Glutamatergic neuron (in vitro differentiated cells): Measurements from ENCODE around the gene INO80D. TPM values are rescaled to one million over a fixed set of nuclear protein-coding genes. Genes with fewer than 3 reads are reported as not detected.
"Not testable (repeated sequence)": the region's sequence is repeated elsewhere in the genome, so short reads cannot be mapped to it uniquely, and the experiment has no call there.

Source experiments
- DNase-seq: peaks from one replicate; pipeline ENCODE4 v3.0.0; 2022
- H3K27ac Mint-ChIP-seq: one replicate; pipeline ENCODE4 v1.8.0; 2020; ENCODE audit warnings: mild to moderate bottlenecking, mixed read lengths, inconsistent platforms; ENCODE audit not compliant: unreplicated experiment
- H3K27me3 Mint-ChIP-seq: one replicate; pipeline ENCODE4 v1.8.0; 2020; ENCODE audit warnings: mild to moderate bottlenecking, moderate library complexity, mixed read lengths, inconsistent platforms; ENCODE audit not compliant: unreplicated experiment
- H3K36me3 Mint-ChIP-seq: one replicate; pipeline ENCODE4 v1.8.0; 2020; ENCODE audit warnings: mild to moderate bottlenecking, mixed read lengths, inconsistent platforms; ENCODE audit not compliant: unreplicated experiment
- H3K4me1 Mint-ChIP-seq: one replicate; pipeline ENCODE4 v1.8.0; 2020; ENCODE audit warnings: mild to moderate bottlenecking, low read depth, mixed read lengths, inconsistent platforms; ENCODE audit not compliant: unreplicated experiment
- H3K4me3 Mint-ChIP-seq: one replicate; pipeline ENCODE4 v1.8.0; 2020; ENCODE audit warnings: mild to moderate bottlenecking, mixed read lengths, inconsistent platforms; ENCODE audit not compliant: unreplicated experiment
- H3K9me3 Mint-ChIP-seq: one replicate; pipeline ENCODE4 v1.8.0; 2020; ENCODE audit warnings: mild to moderate bottlenecking, moderate library complexity, mixed read lengths, inconsistent platforms; ENCODE audit not compliant: unreplicated experiment
- total RNA-seq: library from RNA; stranded (reverse); fragmentation: NEBNext Ultra II Directional; extraction: Animal tissue kit (Norgen Biotek cat#: 25700); gene quantifications from one replicate; pipeline ENCODE4 v1.2.1, GENCODE V29; 2021; ENCODE audit not compliant: unreplicated experiment
- TF ChIP-seq, protein P1 (sequence below): fragments of 200-600 bp; sonication (generic); IDR thresholded peaks from one replicate; pipeline ENCODE4 v1.5.0; 2021; ENCODE audit not compliant: partially characterized antibody, unreplicated experiment

The INO80D gene
- total RNA-seq, 1 donor from 2014 or later = 25.0 TPM

DNA sequence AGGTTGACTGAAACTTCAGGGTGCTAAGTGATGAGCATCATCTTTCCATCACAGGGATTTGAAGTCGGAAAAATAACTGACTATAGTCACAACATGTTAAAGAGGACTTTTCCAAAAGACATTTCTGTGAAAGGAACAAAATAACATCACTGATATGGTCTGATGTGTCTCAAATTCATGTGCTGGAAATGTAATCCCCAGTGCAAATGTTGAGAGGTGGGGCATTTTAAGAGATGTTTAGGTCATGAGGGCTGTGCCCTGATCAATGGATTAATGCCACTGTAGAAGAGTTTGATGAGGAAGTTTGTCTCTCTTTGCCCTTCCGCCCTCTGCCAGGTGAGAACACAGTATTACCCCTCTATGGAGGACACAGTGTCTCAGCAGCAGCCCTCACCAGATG lies 95.9 kb downstream of the INO80D start:
- TF ChIP-seq, protein P1, sequence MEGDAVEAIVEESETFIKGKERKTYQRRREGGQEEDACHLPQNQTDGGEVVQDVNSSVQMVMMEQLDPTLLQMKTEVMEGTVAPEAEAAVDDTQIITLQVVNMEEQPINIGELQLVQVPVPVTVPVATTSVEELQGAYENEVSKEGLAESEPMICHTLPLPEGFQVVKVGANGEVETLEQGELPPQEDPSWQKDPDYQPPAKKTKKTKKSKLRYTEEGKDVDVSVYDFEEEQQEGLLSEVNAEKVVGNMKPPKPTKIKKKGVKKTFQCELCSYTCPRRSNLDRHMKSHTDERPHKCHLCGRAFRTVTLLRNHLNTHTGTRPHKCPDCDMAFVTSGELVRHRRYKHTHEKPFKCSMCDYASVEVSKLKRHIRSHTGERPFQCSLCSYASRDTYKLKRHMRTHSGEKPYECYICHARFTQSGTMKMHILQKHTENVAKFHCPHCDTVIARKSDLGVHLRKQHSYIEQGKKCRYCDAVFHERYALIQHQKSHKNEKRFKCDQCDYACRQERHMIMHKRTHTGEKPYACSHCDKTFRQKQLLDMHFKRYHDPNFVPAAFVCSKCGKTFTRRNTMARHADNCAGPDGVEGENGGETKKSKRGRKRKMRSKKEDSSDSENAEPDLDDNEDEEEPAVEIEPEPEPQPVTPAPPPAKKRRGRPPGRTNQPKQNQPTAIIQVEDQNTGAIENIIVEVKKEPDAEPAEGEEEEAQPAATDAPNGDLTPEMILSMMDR = no peak
- DNase-seq = no peak
- no peaks in the 10 kb centered on the region for H3K27me3 Mint-ChIP-seq
- H3K4me3 Mint-ChIP-seq = no peak overlapping the region
- no peaks in the 10 kb centered on the region for H3K36me3 Mint-ChIP-seq
- H3K9me3 Mint-ChIP-seq = no peaks in the 10 kb centered on the region
- no peak overlapping the region for H3K27ac Mint-ChIP-seq
- H3K4me1 Mint-ChIP-seq = peaks cover 5% of the 10 kb centered on the region

DNA sequence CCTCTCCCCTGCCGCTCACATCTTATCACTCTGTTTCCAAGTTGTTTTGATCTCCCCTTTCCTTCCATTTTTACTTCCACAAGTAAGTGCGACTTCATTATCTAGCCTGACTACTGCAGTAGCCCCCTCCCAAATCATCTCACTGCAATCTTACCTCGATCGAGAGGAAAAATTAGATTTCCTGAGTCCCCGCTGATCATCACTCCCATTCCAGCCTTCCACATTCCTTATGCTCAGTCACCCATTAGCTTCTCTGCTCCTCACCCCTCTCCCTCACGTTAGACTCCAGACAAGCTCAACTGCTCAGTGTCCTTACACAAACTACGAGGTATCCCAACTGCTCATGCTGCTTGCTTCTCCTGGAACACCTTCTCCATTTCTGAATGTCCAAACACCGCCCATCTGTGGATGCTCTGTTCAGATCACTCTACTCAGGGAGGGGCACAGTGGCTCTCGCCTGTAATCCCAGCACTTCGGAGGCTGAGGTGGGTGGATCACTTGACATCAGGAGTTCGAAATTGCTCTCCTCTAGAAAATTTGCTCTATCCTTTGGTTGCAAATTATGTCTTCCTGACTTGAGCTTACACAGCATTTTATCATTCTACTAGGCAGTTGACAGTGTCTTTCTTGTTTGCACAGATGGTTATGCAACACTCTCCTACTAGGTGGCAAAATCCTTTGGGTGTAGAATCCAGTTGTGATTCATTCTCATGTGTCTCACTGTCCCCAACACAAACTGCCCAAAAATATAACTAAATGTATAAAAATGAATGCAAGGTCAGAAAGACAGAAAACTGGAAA lies 96.5 kb downstream of the INO80D start:
- DNase-seq = no peak
- no peaks in the 10 kb centered on the region for H3K27me3 Mint-ChIP-seq
- no peaks in the 10 kb centered on the region for H3K36me3 Mint-ChIP-seq
- H3K27ac Mint-ChIP-seq = no peak overlapping the region
- no peaks in the 10 kb centered on the region for H3K9me3 Mint-ChIP-seq
- peaks cover under 1% of the 10 kb centered on the region for H3K4me1 Mint-ChIP-seq
- H3K4me3 Mint-ChIP-seq = no peak overlapping the region
- TF ChIP-seq, protein P1 = no peak

DNA sequence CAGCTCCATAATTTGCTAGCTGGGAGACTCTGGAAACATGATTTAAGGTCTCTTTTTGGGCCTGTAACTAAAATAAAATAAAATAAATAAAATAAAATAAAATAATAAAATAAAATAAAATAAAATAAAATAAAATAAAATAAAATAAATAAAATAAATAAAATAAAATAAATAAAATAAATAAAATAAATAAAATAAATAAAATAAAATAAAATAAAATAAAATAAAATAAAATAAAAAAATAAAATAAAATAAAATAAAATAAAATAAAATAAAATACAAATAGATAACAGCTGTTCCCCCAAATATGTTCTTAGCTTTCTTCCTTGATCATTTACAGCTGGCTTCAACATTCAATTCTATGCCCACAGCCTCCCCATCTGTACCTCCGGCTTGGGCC lies 97.3 kb downstream of the INO80D start:
- H3K4me1 Mint-ChIP-seq, DNase-seq, H3K9me3 Mint-ChIP-seq, H3K27me3 Mint-ChIP-seq, H3K27ac Mint-ChIP-seq, H3K36me3 Mint-ChIP-seq, H3K4me3 Mint-ChIP-seq: not testable (repeated sequence)

DNA sequence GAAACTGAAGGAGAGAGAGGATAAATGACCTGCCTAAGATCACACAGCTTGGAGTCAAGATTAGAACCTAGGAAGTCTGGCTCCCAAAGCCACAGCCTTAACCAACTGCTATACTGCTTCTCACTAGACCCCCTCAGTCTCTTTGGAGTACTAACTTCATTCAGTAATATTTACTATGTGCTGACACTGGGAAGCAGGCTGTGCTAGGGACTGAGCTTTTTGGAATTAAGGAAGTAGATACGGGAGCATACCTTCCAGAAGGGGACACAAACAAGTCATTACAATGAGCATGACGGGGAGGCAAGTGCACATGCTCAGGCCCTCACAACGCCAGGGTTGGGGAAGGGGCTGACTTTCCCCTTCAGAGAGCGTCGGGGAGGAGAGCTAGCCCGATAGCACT lies 97.7 kb downstream of the INO80D start:
- Mint-ChIP-seq H3K4me1 (peaks cover under 1% of the 10 kb centered on the region), H3K9me3 (peaks cover under 1% of the 10 kb centered on the region), H3K27ac (no peak overlapping the region), H3K27me3 (no peaks in the 10 kb centered on the region), H3K4me3 (no peak overlapping the region), H3K36me3 (no peaks in the 10 kb centered on the region)
- no peak for DNase-seq
- TF ChIP-seq, protein P1 = no peak

DNA sequence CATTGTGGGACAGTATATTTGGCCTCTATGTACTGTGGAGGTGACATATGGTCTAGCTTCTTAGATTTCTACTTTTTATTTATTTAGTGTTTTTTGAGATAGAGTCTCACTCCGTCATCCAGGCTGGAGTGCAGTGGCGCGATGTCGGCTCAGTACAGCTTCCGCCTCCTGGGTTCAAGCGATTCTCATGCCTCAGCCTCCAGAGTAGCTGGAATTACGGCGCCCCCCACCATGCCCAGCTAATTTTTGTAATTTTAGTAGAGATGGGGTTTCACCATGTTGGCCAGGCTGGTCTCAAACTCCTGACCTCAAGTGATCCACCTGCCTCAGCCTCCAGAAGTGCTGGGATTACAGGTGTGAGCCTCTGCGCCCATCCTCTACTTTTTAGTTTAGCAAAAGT lies 99.6 kb downstream of the INO80D start:
- H3K4me1 Mint-ChIP-seq, DNase-seq, H3K27ac Mint-ChIP-seq, H3K27me3 Mint-ChIP-seq, H3K36me3 Mint-ChIP-seq, H3K9me3 Mint-ChIP-seq, H3K4me3 Mint-ChIP-seq: not testable (repeated sequence)

DNA sequence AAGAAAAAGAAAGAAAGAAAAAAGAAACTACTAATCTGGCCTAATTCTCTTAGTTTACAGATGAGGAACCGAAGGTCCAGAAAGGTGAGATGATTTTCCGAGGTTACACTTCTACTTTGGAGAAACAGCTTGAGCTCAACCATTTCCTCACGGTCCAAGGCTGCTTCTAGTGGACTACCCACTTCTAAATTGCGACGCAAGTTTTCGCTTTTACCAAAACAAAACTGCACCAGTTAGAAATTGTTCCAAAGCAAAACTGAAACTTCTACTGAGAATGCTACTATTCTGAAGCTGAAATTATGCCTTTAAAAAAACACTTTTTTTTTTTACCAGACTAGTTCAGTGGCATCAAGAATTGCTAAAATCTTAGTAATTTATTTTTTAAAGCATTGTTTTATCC lies 101.6 kb downstream of the INO80D start:
- TF ChIP-seq, protein P1 = no peak
- peaks cover 4% of the 10 kb centered on the region for H3K4me1 Mint-ChIP-seq
- peaks cover 3% of the 10 kb centered on the region for H3K9me3 Mint-ChIP-seq
- H3K27me3 Mint-ChIP-seq = peaks cover 2% of the 10 kb centered on the region
- no peak overlapping the region for H3K4me3 Mint-ChIP-seq
- no peaks in the 10 kb centered on the region for H3K36me3 Mint-ChIP-seq
- H3K27ac Mint-ChIP-seq = no peak overlapping the region
- no peak for DNase-seq
